T-helper 1 cell treated with Interleukin-12 subunit alpha and Interleukin-12 subunit beta and Interleukin-4 antibody, amounts not matched to agents 30 μg/mL and 1 μg/mL, for 36 hours (primary cell): ENCODE measurements around the gene FAM120C.

Source experiments
- H3K27ac Mint-ChIP-seq: one replicate; pipeline ENCODE4 v1.8.0; 2021; ENCODE audit warnings: mild to moderate bottlenecking, mixed read lengths
- H3K27me3 Mint-ChIP-seq: one replicate; pipeline ENCODE4 v1.8.0; 2021; ENCODE audit warnings: low read depth, mixed read lengths
- H3K36me3 Mint-ChIP-seq: one replicate; pipeline ENCODE4 v1.8.0; 2021; ENCODE audit warnings: low read depth, mixed read lengths
- H3K4me1 Mint-ChIP-seq: one replicate; pipeline ENCODE4 v1.8.0; 2021; ENCODE audit warnings: low read depth, mixed read lengths
- H3K4me3 Mint-ChIP-seq: one replicate; pipeline ENCODE4 v1.8.0; 2021; ENCODE audit warnings: mild to moderate bottlenecking, moderate library complexity, mixed read lengths
- H3K9me3 Mint-ChIP-seq: one replicate; pipeline ENCODE4 v1.8.0; 2021; ENCODE audit warnings: mixed read lengths

FAM120C gene

DNA sequence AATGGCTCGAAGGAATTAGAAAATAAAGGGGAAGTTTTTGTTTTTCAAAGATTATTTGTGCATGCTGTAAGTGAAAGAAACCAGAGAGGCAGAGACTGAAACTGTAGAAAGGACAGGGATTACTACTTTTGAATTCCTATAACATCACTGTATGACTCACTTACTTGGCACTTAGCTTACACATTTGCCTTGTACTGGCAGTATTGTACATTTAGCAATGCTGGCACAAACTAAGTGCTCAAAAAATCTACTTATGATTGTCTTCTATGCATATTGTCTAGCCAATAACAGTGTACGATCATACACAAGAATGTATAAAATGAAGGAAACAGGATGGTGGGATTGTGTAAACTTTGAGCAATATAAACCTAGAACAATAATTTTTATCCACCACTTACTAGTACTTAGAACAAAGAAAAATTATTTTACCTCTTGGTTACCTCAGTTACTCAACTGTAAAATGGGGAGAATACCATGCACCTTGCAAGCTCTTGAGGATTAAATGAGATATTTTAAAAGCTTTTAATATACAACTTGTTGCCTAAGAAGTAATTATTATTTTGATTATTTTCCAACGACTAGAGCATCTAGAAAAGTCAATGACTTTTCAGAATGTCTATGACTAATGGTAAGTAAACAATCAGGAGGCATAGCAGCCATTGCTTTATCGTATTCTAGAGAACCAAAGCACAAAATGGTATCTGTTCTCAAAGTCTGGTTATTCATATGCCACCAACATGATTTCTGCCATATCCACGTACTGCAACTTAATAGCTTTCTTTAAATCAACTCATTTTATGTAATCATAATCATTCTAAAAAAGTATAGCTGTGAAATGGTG, 4.7 kb downstream of the FAM120C start:
- no peak overlapping the region for H3K4me3 Mint-ChIP-seq

DNA sequence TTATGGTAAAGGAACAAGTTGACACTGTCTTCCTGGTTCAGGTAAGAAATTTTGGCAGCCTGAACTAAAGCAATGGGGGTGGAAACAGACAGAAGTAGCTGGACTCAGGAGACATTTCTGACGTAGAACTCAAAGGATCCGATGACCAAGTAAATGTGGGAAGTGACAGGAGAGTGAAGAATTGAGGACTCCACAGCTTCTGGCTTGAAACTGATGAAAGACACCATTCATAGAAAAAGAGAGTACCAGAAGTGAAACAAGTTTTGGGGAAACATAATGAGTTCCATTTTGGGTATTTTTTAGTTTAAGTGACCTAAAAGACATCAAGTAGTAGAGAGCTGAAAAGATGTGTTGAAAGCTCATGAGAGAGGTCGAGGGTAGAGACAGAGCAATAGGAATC, 5.7 kb downstream of the FAM120C start:
- no peaks in the 10 kb centered on the region for H3K9me3 Mint-ChIP-seq
- H3K4me3 Mint-ChIP-seq: no peak overlapping the region
- H3K27ac Mint-ChIP-seq: no peak overlapping the region
- H3K27me3 Mint-ChIP-seq: no peaks in the 10 kb centered on the region
- H3K4me1 Mint-ChIP-seq: peaks cover 36% of the 10 kb centered on the region
- H3K36me3 Mint-ChIP-seq: peaks cover 32% of the 10 kb centered on the region

More for the DNA sequence above, 4.7 kb downstream of the FAM120C start:
- Mint-ChIP-seq H3K4me1 (peaks cover 36% of the 10 kb centered on the region), H3K9me3 (no peaks in the 10 kb centered on the region), H3K27me3 (no peaks in the 10 kb centered on the region), H3K27ac (no peak overlapping the region), H3K36me3 (peaks cover 32% of the 10 kb centered on the region)

DNA sequence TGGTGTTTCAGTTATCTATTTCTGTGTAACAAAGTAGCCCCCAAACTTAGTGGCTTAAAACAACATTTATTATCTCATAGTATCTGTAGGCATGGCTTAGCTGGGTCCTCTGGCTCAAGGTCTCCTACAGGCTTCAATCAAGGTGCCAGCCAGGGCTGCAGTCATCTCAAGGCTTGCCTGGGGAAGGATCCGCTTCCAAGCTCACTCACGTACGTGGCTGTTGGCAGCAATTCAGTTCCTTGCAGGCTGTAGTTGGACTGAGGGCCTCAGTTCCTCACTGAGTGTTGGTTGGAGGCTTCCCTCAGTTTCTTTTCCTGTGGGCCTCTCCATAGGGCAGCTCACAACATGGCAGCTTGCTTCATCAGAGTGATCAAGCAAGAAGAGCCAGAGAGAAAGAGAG, 9.3 kb downstream of the FAM120C start:
- no peak overlapping the region for H3K4me3 Mint-ChIP-seq
- H3K36me3 Mint-ChIP-seq: peaks cover 17% of the 10 kb centered on the region
- peaks cover 10% of the 10 kb centered on the region for H3K4me1 Mint-ChIP-seq
- no peak overlapping the region for H3K27ac Mint-ChIP-seq
- no peaks in the 10 kb centered on the region for H3K27me3 Mint-ChIP-seq
- no peaks in the 10 kb centered on the region for H3K9me3 Mint-ChIP-seq

DNA sequence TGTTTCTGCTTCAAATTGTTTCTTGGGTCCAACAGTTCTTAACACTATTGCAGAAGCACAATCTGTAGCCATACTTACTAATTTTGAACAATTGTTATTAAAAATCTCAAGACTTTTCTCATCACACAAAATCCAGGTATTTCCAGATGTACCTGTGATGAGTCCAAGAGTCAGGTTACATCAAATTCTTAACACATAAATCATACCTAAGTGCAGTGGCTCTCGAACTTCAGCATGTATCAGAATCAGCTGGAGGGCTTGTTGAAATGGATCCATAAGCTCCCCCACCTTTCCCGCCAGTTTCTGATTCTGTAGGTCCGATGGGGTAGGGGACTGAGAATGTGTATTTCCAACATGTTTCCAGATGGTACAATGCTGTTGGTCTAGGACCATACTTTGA, 10.6 kb downstream of the FAM120C start:
- H3K36me3 Mint-ChIP-seq: peaks cover 17% of the 10 kb centered on the region
- H3K4me3 Mint-ChIP-seq: no peak overlapping the region
- H3K27me3 Mint-ChIP-seq: no peaks in the 10 kb centered on the region
- H3K9me3 Mint-ChIP-seq: no peaks in the 10 kb centered on the region
- H3K4me1 Mint-ChIP-seq: peaks cover 4% of the 10 kb centered on the region
- H3K27ac Mint-ChIP-seq: no peak overlapping the region

DNA sequence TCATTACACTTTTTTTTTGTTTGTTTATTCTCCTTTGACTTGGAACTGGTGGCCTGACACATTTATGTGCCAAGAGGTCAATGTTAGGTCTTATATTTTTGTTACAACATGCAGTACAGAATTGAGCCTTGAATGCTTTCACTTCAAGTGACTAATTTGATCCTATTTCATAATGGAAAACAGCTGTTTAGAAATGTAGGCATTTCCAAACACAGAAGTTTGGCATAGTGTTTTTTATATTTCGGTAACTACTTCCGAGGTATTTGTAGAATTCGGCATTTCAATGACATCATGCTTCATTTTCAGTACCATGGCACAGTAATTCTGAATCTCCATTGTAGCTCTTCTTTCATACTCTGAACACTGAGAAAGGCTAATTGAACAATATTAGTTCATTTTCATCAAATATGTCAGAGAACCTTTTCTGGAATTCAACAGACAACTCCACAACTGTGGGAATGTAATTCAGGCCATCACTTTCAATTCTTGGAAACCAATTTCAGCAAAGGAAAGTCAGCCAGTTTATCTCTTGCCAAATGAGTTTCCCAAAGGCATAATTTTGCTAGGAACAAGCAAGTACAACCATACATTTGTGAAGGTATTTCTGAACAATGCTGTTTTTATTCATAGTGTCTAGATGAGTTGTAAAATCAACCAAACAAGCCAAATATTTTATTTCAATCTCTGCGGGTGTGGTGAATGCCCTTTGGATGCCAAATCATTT, 11.4 kb downstream of the FAM120C start:
- no peak overlapping the region for H3K4me3 Mint-ChIP-seq
- H3K4me1 Mint-ChIP-seq: peaks cover under 1% of the 10 kb centered on the region
- peaks cover 12% of the 10 kb centered on the region for H3K36me3 Mint-ChIP-seq
- H3K27ac Mint-ChIP-seq: no peak overlapping the region
- no peaks in the 10 kb centered on the region for H3K27me3 Mint-ChIP-seq
- no peaks in the 10 kb centered on the region for H3K9me3 Mint-ChIP-seq

DNA sequence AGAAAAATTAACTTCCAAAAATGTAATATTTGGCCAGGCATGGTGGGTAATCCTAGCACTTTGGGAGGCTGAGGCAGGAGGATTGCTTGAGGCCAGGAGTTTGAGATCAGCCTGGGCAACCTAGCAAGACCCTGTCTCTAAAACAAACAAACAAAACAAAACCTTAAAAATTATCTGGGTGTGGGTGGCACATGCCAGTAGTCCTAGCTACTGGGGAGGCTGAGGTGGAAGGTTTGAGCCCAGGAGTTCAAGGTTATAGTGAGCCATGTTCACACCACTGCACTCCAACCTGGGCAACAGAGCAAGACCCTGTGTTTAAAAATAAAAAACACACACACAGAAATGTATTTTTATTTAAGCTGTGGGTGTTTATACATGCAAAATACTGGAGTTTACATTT, 12.0 kb downstream of the FAM120C start:
- Mint-ChIP-seq H3K36me3 (peaks cover 10% of the 10 kb centered on the region), H3K27ac (no peak overlapping the region), H3K4me3 (no peak overlapping the region), H3K27me3 (no peaks in the 10 kb centered on the region), H3K9me3 (no peaks in the 10 kb centered on the region), H3K4me1 (no peaks in the 10 kb centered on the region)

DNA sequence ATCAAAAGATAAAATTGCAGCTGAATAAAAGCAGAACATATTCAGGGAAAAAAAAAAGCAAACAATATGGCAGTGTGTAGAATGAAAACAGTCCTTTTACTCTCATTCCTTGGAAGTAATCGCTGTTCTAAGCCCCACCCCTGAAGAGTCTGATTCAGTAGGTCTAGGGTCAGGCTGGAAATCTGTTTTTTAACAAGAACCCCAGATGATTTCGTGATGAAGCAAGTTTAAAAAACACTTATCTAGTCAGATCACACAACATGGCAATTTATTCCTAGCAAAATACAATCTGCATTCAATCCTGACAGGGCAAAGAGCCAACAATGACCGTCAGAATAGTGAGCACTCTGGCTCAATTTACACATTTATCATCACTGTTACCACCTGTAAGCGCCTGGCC, 16.1 kb downstream of the FAM120C start:
- Mint-ChIP-seq H3K9me3 (no peaks in the 10 kb centered on the region), H3K36me3 (no peaks in the 10 kb centered on the region)

DNA sequence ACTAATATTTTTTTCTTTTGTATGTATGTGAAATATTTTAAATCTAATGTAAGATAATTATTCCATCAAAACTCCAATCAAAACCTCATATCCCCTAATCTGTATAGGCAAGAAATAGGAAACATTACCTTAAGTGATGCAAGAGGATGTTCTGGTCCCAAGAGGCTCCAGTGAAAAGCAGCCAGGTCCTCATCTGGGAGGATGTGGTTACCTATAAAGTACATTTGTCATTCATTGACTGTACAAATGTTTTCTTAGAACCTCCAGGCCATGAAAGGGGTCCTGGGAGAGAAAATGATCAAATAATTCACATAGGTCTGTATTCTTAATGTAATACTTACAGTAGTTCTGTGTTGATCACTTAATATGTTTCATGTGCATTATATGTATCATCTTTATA, 25.5 kb downstream of the FAM120C start:
- Mint-ChIP-seq H3K9me3 (no peaks in the 10 kb centered on the region), H3K27ac (no peak overlapping the region), H3K36me3 (peaks cover 2% of the 10 kb centered on the region), H3K27me3 (no peaks in the 10 kb centered on the region), H3K4me3 (no peak overlapping the region), H3K4me1 (peaks cover 3% of the 10 kb centered on the region)

More for the DNA sequence above, 16.1 kb downstream of the FAM120C start:
- H3K27me3 Mint-ChIP-seq: no peaks in the 10 kb centered on the region
- H3K27ac Mint-ChIP-seq: no peak overlapping the region
- H3K4me1 Mint-ChIP-seq: no peaks in the 10 kb centered on the region
- H3K4me3 Mint-ChIP-seq: no peak overlapping the region

DNA sequence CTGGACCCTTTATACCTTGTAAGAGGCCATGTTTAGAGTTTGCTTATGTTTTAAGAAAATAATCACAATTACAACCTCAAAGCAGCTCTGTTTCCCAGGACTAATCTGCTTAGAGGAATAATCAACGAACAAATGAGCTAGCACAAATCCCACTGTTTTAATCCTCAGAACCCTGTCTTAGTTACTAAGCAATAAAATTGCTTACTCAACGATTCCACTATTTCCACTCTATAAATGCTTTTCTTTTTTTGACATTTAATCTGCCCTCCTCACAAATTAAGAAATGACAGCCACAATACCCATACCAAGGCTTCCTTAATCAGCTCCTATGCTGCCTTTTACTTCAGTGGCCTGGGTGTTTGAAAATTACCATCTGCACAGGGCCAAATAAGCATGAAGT, 48.8 kb downstream of the FAM120C start:
- no peak overlapping the region for H3K27ac Mint-ChIP-seq
- H3K36me3 Mint-ChIP-seq: no peaks in the 10 kb centered on the region
- no peaks in the 10 kb centered on the region for H3K9me3 Mint-ChIP-seq

DNA sequence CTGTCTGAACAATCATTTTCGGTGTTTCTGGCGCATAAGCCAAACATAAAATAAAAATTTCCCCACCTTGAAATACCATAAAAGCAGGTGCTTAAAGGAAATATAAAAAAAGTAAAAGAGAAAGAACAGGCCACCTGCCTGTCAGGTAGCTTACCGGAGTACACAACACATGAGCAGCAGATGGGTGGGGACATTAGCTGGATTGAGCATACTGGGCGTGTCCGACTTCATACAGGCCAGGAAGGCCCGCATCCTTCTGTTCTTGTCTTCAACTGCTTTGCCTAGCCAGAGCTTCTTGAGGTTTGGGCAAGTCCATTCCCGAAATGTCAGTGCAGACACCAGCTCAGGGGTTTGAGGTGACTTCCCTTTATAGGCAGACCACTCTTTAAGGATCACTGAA, 66.7 kb downstream of the FAM120C start:
- H3K4me3 Mint-ChIP-seq: no peak overlapping the region
- no peaks in the 10 kb centered on the region for H3K4me1 Mint-ChIP-seq
- H3K27me3 Mint-ChIP-seq: no peaks in the 10 kb centered on the region
- H3K9me3 Mint-ChIP-seq: no peaks in the 10 kb centered on the region
- H3K36me3 Mint-ChIP-seq: no peaks in the 10 kb centered on the region
- H3K27ac Mint-ChIP-seq: no peak overlapping the region

More for the DNA sequence above, 48.8 kb downstream of the FAM120C start:
- H3K27me3 Mint-ChIP-seq: no peaks in the 10 kb centered on the region
- no peaks in the 10 kb centered on the region for H3K4me1 Mint-ChIP-seq
- no peak overlapping the region for H3K4me3 Mint-ChIP-seq

DNA sequence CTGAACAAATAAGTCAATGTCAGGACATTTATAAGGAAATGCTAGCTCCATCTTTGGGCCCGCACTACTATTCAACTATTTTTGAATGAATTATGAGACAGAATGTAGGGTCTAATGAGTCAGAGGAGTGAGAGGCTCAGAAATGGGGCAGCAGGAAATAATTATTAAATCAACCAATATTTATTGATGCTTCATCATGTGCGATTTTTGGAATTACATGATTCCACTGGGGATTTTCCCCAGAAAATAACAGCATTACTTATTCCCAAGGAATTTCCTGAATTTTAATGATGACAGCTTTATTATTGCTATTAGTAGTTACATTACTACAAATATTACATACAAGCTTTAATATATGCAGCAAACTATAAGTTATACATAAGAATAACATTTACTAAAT, 89.5 kb downstream of the FAM120C start:
- no peaks in the 10 kb centered on the region for H3K4me1 Mint-ChIP-seq
- no peak overlapping the region for H3K4me3 Mint-ChIP-seq
- H3K36me3 Mint-ChIP-seq: no peaks in the 10 kb centered on the region
- H3K27ac Mint-ChIP-seq: no peak overlapping the region
- H3K9me3 Mint-ChIP-seq: no peaks in the 10 kb centered on the region
- no peaks in the 10 kb centered on the region for H3K27me3 Mint-ChIP-seq

DNA sequence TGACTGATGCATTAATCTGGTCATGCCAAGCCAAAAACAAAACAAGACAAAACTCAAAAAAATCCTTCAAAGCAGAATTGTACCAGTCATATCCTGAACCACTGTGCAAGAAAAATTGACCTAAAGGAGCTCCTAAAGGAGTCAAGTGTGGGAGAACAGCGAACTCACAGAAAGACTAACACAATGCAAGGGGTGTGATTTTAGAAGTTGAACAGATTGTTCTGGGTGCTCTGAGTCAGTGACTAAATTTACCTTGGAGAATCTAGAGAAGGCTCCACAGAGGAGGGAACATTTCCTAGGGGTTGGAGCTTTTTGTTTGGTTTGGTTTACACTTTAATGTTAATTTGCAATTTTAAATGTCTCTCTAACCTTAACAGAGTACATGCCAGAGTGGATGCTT, 89.9 kb downstream of the FAM120C start:
- H3K9me3 Mint-ChIP-seq: no peaks in the 10 kb centered on the region
- H3K27me3 Mint-ChIP-seq: no peaks in the 10 kb centered on the region
- no peak overlapping the region for H3K4me3 Mint-ChIP-seq
- no peaks in the 10 kb centered on the region for H3K4me1 Mint-ChIP-seq
- no peak overlapping the region for H3K27ac Mint-ChIP-seq
- H3K36me3 Mint-ChIP-seq: no peaks in the 10 kb centered on the region

DNA sequence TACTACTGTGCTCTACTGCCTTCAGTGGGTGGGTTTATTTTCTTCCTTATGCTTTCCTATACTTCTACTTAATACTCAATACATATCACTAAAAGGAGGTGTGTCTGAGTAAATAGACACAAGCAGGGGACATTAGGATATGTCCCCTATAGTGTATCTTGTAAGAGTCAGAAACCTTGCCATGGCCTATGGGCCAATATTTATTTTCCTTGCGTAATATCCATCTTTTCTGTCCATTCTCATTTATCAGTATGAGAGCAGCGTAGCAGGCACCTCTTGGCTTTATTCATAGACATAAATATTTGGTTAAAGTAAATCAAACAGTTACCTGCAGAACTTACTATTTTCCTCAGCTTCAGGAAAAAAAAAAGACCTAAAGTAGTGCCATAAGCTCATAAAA, 92.2 kb downstream of the FAM120C start:
- Mint-ChIP-seq H3K9me3 (no peaks in the 10 kb centered on the region), H3K27me3 (no peaks in the 10 kb centered on the region), H3K36me3 (no peaks in the 10 kb centered on the region), H3K4me1 (no peaks in the 10 kb centered on the region), H3K4me3 (no peak overlapping the region), H3K27ac (no peak overlapping the region)

DNA sequence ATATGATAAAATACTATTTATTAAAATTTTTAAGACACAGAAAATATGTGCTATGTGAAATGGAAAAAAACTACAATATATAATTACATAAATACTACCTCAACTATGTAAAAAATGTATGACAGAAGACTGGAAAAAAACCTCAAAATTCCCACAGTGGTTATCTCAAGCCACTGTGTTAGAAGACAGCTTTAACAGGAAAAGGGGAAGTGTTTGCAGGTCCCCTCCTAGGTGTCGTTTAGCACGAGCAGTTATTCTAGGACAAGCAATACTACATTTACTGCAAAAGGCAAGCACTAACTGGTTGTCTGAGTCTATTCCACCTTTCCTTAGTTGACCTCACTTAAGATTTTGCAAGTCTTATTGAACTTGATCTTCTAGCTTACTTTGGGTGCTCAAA, 93.9 kb downstream of the FAM120C start:
- H3K27ac Mint-ChIP-seq: no peak overlapping the region
- no peaks in the 10 kb centered on the region for H3K36me3 Mint-ChIP-seq
- no peaks in the 10 kb centered on the region for H3K4me1 Mint-ChIP-seq
- no peaks in the 10 kb centered on the region for H3K27me3 Mint-ChIP-seq
- H3K9me3 Mint-ChIP-seq: no peaks in the 10 kb centered on the region
- H3K4me3 Mint-ChIP-seq: no peak overlapping the region

DNA sequence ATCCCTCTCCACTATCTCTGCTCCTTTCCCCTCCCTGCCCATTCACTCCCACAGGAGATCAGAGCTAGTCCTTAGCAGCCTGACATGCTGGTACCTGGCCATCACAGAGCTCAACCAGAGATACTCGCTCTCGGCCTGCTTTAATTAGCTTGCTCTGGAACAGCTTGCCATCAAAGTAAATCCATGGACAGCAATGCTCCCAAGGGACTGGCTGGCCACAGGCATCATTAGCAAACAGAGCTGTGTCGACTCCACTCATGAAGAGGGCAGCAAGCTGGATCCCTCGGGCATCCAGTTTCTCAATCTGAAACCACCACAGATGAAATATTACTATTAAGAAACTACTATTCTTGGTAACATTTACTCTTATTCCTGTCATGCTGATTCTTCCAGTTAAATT, 95.4 kb downstream of the FAM120C start:
- no peak overlapping the region for H3K27ac Mint-ChIP-seq
- no peaks in the 10 kb centered on the region for H3K9me3 Mint-ChIP-seq
- no peak overlapping the region for H3K4me3 Mint-ChIP-seq
- no peaks in the 10 kb centered on the region for H3K4me1 Mint-ChIP-seq
- H3K36me3 Mint-ChIP-seq: no peaks in the 10 kb centered on the region
- no peaks in the 10 kb centered on the region for H3K27me3 Mint-ChIP-seq
